Astrocyte (in vitro differentiated cells and primary cell): Measurements from ENCODE around the gene ASCL2. TPM values are rescaled to one million over a fixed set of nuclear protein-coding genes. Genes with fewer than 3 reads are reported as not detected.

Experiments used
- DNase-seq: peaks from one replicate; pipeline ENCODE4 v3.0.0-alpha.2; 2010; ENCODE audit warnings: low read depth
- FAIRE-seq: peaks from 2 replicates; lab custom pipeline; 2011; peaks lifted over from hg19 to GRCh38; lab: Jason Lieb, UNC
- H2AFZ ChIP-seq: 2 replicates; pipeline ENCODE4 v1.6.0; 2012; ENCODE audit warnings: low read depth, low read length, inconsistent platforms
- H3K27ac ChIP-seq: 2 replicates; pipeline ENCODE4 v1.5.1; 2011; ENCODE audit warnings: low read depth, low read length, inconsistent platforms
- H3K27me3 ChIP-seq: 2 replicates; pipeline ENCODE4 v1.6.0; 2011; ENCODE audit warnings: low read length, inconsistent platforms; ENCODE audit not compliant: insufficient read depth
- H3K36me3 ChIP-seq: 2 replicates; pipeline ENCODE4 v1.5.1; 2011; ENCODE audit warnings: low read length, inconsistent platforms; ENCODE audit not compliant: insufficient read depth
- H3K4me1 ChIP-seq: 2 replicates; pipeline ENCODE4 v1.5.1; 2011; ENCODE audit warnings: low read length, inconsistent platforms; ENCODE audit not compliant: insufficient read depth
- H3K4me2 ChIP-seq: 2 replicates; pipeline ENCODE4 v1.6.0; 2012; ENCODE audit warnings: low read length, inconsistent platforms
- H3K4me3 ChIP-seq: 2 replicates; pipeline ENCODE4 v1.5.1; 2011; ENCODE audit warnings: low read depth, mild to moderate bottlenecking, low read length, inconsistent platforms; ENCODE audit not compliant: insufficient read depth
- H3K79me2 ChIP-seq: 2 replicates; pipeline ENCODE4 v1.6.0; 2012; ENCODE audit warnings: mild to moderate bottlenecking, low read length, inconsistent platforms; ENCODE audit not compliant: insufficient read depth
- H3K9ac ChIP-seq: 2 replicates; pipeline ENCODE4 v1.6.0; 2012; ENCODE audit warnings: mild to moderate bottlenecking, low read length, inconsistent platforms
- H3K9me3 ChIP-seq: 2 replicates; pipeline ENCODE4 v1.5.1; 2012; ENCODE audit warnings: low read depth, mild to moderate bottlenecking, low read length, inconsistent platforms; ENCODE audit not compliant: insufficient read depth
- H4K20me1 ChIP-seq: 2 replicates; pipeline ENCODE4 v1.6.0; 2012; ENCODE audit warnings: low read length, inconsistent platforms; ENCODE audit not compliant: insufficient read depth
- H3K27ac Mint-ChIP-seq: one replicate; pipeline ENCODE4 v1.8.0; 2021; ENCODE audit warnings: mild to moderate bottlenecking, mixed read lengths; ENCODE audit not compliant: unreplicated experiment
- H3K27me3 Mint-ChIP-seq: one replicate; pipeline ENCODE4 v1.8.0; 2021; ENCODE audit warnings: low read depth, mixed read lengths; ENCODE audit not compliant: unreplicated experiment
- H3K36me3 Mint-ChIP-seq: one replicate; pipeline ENCODE4 v1.8.0; 2021; ENCODE audit warnings: low read depth, mixed read lengths; ENCODE audit not compliant: unreplicated experiment
- H3K4me1 Mint-ChIP-seq: one replicate; pipeline ENCODE4 v1.8.0; 2021; ENCODE audit warnings: low read depth, mixed read lengths; ENCODE audit not compliant: unreplicated experiment
- H3K4me3 Mint-ChIP-seq: one replicate; pipeline ENCODE4 v1.8.0; 2021; ENCODE audit warnings: mild to moderate bottlenecking, moderate library complexity, mixed read lengths; ENCODE audit not compliant: unreplicated experiment
- H3K9me3 Mint-ChIP-seq: one replicate; pipeline ENCODE4 v1.8.0; 2021; ENCODE audit warnings: mild to moderate bottlenecking, mixed read lengths; ENCODE audit not compliant: unreplicated experiment
- CTCF ChIP-seq: IDR thresholded peaks from 2 replicates; pipeline ENCODE4 v1.5.1; 2011; ENCODE audit warnings: low read depth, mild to moderate bottlenecking, inconsistent platforms, low read length, moderate library complexity; ENCODE audit not compliant: insufficient read depth
- EZH2 ChIP-seq: IDR thresholded peaks from 2 replicates; pipeline ENCODE4 v1.6.1; 2012; ENCODE audit warnings: mild to moderate bottlenecking, low read length, inconsistent platforms; ENCODE audit not compliant: insufficient read depth
- total RNA-seq: library from RNA; stranded (reverse); gene quantifications from 2 replicates; pipeline ENCODE4 v1.2.1, GENCODE V29; 2021

The ASCL2 gene
- total RNA-seq, 1 donor from 2014 or later = not detected

GRCh38 chr11:2290351-2290841 is 20.0 kb upstream of the ASCL2 start:
- no peak overlapping the region for H3K4me3 ChIP-seq
- Mint-ChIP-seq H3K9me3 (peaks cover 12% of the 10 kb centered on the region), H3K4me3 (no peak overlapping the region), H3K27ac (no peak overlapping the region), H3K27me3 (peaks cover 72% of the 10 kb centered on the region), H3K36me3 (peaks cover 3% of the 10 kb centered on the region), H3K4me1 (no peaks in the 10 kb centered on the region)
- H3K4me1 ChIP-seq = no peaks in the 10 kb centered on the region
- peaks cover 5% of the 10 kb centered on the region for H3K27me3 ChIP-seq
- no peaks in the 10 kb centered on the region for H3K79me2 ChIP-seq
- no peak overlapping the region for H3K27ac ChIP-seq
- no peak overlapping the region for H3K9ac ChIP-seq
- H3K36me3 ChIP-seq = no peaks in the 10 kb centered on the region
- no peaks in the 10 kb centered on the region for H4K20me1 ChIP-seq
- H3K4me2 ChIP-seq = no peak overlapping the region
- no peak for FAIRE-seq
- H2AFZ ChIP-seq = no peak overlapping the region
- no peaks in the 10 kb centered on the region for H3K9me3 ChIP-seq
- no peak for TF ChIP-seq CTCF
- no peak for TF ChIP-seq EZH2
- no peak for DNase-seq

- DNase-seq = no peak
- H4K20me1 ChIP-seq = no peaks in the 10 kb centered on the region
- no peak overlapping the region for H3K9ac ChIP-seq
- no peaks in the 10 kb centered on the region for H3K4me1 ChIP-seq
- no peak for FAIRE-seq
- Mint-ChIP-seq H3K9me3 (peaks cover 13% of the 10 kb centered on the region), H3K27ac (no peak overlapping the region), H3K27me3 (peaks cover 69% of the 10 kb centered on the region), H3K4me1 (no peaks in the 10 kb centered on the region), H3K4me3 (no peak overlapping the region), H3K36me3 (peaks cover 3% of the 10 kb centered on the region)
- H3K79me2 ChIP-seq = no peaks in the 10 kb centered on the region
- no peak overlapping the region for H3K4me2 ChIP-seq
- H3K27ac ChIP-seq = no peak overlapping the region
- no peaks in the 10 kb centered on the region for H3K9me3 ChIP-seq
- H2AFZ ChIP-seq = no peak overlapping the region
- no peak overlapping the region for H3K4me3 ChIP-seq
- TF ChIP-seq CTCF = no peak
- TF ChIP-seq EZH2 = no peak
- H3K27me3 ChIP-seq = peaks cover 7% of the 10 kb centered on the region
- no peaks in the 10 kb centered on the region for H3K36me3 ChIP-seq
Measured at GRCh38 chr11:2289859-2290258, 19.5 kb upstream of the ASCL2 start.

GRCh38 chr11:2289350-2289749 is 19.0 kb upstream of the ASCL2 start:
- no peak overlapping the region for H3K4me3 Mint-ChIP-seq

More at GRCh38 chr11:2289350-2289749, 19.0 kb upstream of the ASCL2 start:
- no peak overlapping the region for H3K4me3 ChIP-seq
- no peaks in the 10 kb centered on the region for H3K4me1 ChIP-seq
- TF ChIP-seq EZH2 = no peak
- TF ChIP-seq CTCF = no peak
- H3K27me3 Mint-ChIP-seq = peaks cover 68% of the 10 kb centered on the region
- H3K36me3 Mint-ChIP-seq = peaks cover 3% of the 10 kb centered on the region
- H4K20me1 ChIP-seq = no peaks in the 10 kb centered on the region
- H3K27ac Mint-ChIP-seq = no peak overlapping the region
- FAIRE-seq (no peak), DNase-seq (no peak)
- no peaks in the 10 kb centered on the region for H3K36me3 ChIP-seq
- H3K9ac ChIP-seq = no peak overlapping the region
- H3K4me2 ChIP-seq = no peak overlapping the region
- H2AFZ ChIP-seq = no peak overlapping the region
- no peaks in the 10 kb centered on the region for H3K79me2 ChIP-seq
- peaks cover 7% of the 10 kb centered on the region for H3K27me3 ChIP-seq
- H3K27ac ChIP-seq = no peak overlapping the region
- no peaks in the 10 kb centered on the region for H3K4me1 Mint-ChIP-seq
- H3K9me3 Mint-ChIP-seq = peaks cover 8% of the 10 kb centered on the region
- H3K9me3 ChIP-seq = no peaks in the 10 kb centered on the region
